K562 (cell line): ENCODE data around the gene WIPF1. TPM values are rescaled to one million over a fixed set of nuclear protein-coding genes. Genes with fewer than 3 reads are reported as not detected.

Source experiments
- ATAC-seq: fragments of 200-7000 bp; cut with Tn5 transposase; 3 replicates; pipeline ENCODE4 v1.9.1; 2020; ENCODE audit warnings: moderate library complexity
- BruUV-seq: library from RNA; stranded (reverse); fragments of 400-500 nt; replicated peaks from 2 replicates; lab custom pipeline; 2021; lab: Mats Ljungman, UMichigan
- CTCF ChIA-PET: fragments of 300-600 bp; formaldehyde crosslinking; extraction: SDS; loops from one replicate; lab custom pipeline; 2021; ENCODE audit warnings: low intra/inter-chr PET ratio; lab: Yijun Ruan, JAX
- POLR2A ChIA-PET: fragments of 300-600, 350-650 bp; sonication (Branson Sonifier 250); formaldehyde crosslinking; extraction: SDS; loops from one replicate; lab custom pipeline; 2021; ENCODE audit warnings: antibody characterized with exemption, inconsistent platforms; lab: Yijun Ruan, JAX
- DNase-seq, 4 experiments: peaks; one replicate each; pipeline versions ENCODE4 v3.0.0 to v3.0.0-alpha.2; 2011 to 2018; ENCODE audit warnings: low spot score in 3 of 4, mixed read lengths in 3 of 4; ENCODE audit errors: extremely low read depth in 1 of 4
- FAIRE-seq: peaks from 2 replicates; lab custom pipeline; 2011; peaks lifted over from hg19 to GRCh38; lab: Jason Lieb, UNC
- H2AFZ ChIP-seq: 2 replicates; pipeline ENCODE4 v1.6.0; 2011; ENCODE audit warnings: low read depth, low read length, control low read depth, inconsistent platforms
- H3K27ac ChIP-seq: fragments of 200-600 bp; 3 replicates; pipeline ENCODE4 v1.8.0; 2011; ENCODE audit warnings: low read depth, mild to moderate bottlenecking, control low read depth, inconsistent platforms, low read length, moderate library complexity, mixed read lengths; ENCODE audit errors: extremely low read depth
- H3K27me3 ChIP-seq, 2 experiments: fragments of 300-600 bp in 1 of 2; 2 replicates in 1 of 2; 3 replicates in 1 of 2; pipeline versions ENCODE4 v1.6.0 to v1.8.0; 2011; ENCODE audit warnings: inconsistent platforms in 2 of 2, low read length in 2 of 2, mild to moderate bottlenecking in 1 of 2, mixed read lengths in 1 of 2, moderate library complexity in 1 of 2; ENCODE audit not compliant: control insufficient read depth in 2 of 2, insufficient read depth in 2 of 2
- H3K36me3 ChIP-seq: fragments of 300-600 bp; 3 replicates; pipeline ENCODE4 v1.8.0; 2011; ENCODE audit warnings: mild to moderate bottlenecking, low read length, inconsistent platforms; ENCODE audit not compliant: control insufficient read depth, insufficient read depth
- H3K4me1 ChIP-seq, 2 experiments: fragments of 200-600 bp in 1 of 2; replicated peaks in 1 of 2; 2 replicates in 1 of 2; 3 replicates in 1 of 2; pipeline versions ENCODE4 v1.5.1 to v1.8.0; 2011; ENCODE audit warnings: inconsistent platforms in 2 of 2, low read length in 2 of 2, mild to moderate bottlenecking in 1 of 2, mixed read lengths in 1 of 2, moderate library complexity in 1 of 2; ENCODE audit not compliant: control insufficient read depth in 2 of 2, insufficient read depth in 2 of 2
- H3K4me2 ChIP-seq: 2 replicates; pipeline ENCODE4 v1.6.1; 2011; ENCODE audit warnings: low read length, control low read depth, inconsistent platforms, mixed read lengths; ENCODE audit not compliant: insufficient read depth
- H3K4me3 ChIP-seq: fragments of 200-600 bp; sonication (generic), shearing (Covaris generic); 2 replicates; pipeline ENCODE4 v1.5.1; 2016; ENCODE audit warnings: control low read depth, inconsistent platforms
- H3K79me2 ChIP-seq: fragments of 200-600 bp; 3 replicates; pipeline ENCODE4 v1.8.0; 2011; ENCODE audit warnings: low read length, inconsistent platforms; ENCODE audit not compliant: control insufficient read depth, insufficient read depth
- H3K9ac ChIP-seq, 2 experiments: 2 replicates each; pipeline versions ENCODE4 v1.6.0 to v1.6.1; 2011; ENCODE audit warnings: low read depth in 2 of 2, low read length in 2 of 2, control low read depth in 1 of 2, inconsistent platforms in 1 of 2, mild to moderate bottlenecking in 1 of 2, mixed read lengths in 1 of 2; ENCODE audit not compliant: insufficient read depth in 1 of 2
- H3K9me1 ChIP-seq: one replicate; pipeline ENCODE4 v1.6.0; 2011; ENCODE audit warnings: inconsistent platforms, mild to moderate bottlenecking, low read length, moderate library complexity; ENCODE audit not compliant: control insufficient read depth, insufficient read depth
- H3K9me3 ChIP-seq: replicated peaks from 2 replicates; pipeline ENCODE4 v1.5.1; 2011; ENCODE audit warnings: low read depth, low read length, inconsistent platforms; ENCODE audit not compliant: control insufficient read depth, insufficient read depth
- H4K20me1 ChIP-seq: replicated peaks from 2 replicates; pipeline ENCODE4 v1.6.1; 2011; ENCODE audit warnings: low read length, inconsistent platforms, mixed read lengths; ENCODE audit not compliant: control insufficient read depth, insufficient read depth
- ADNP ChIP-seq: fragments of 200-800 bp; sonication (Bioruptor generic); IDR thresholded peaks from 2 replicates; pipeline ENCODE4 v1.6.1; 2016; ENCODE audit warnings: missing genetic modification characterization, missing compliant biosample characterization
- ERF ChIP-seq: fragments of 450-650 bp; formaldehyde crosslinking; IDR thresholded peaks from 2 replicates; pipeline ENCODE4 v1.4.0; 2020; ENCODE audit warnings: mild to moderate bottlenecking, mixed read lengths
- KLF13 ChIP-seq: fragments of 450-650 bp; IDR thresholded peaks from 2 replicates; pipeline ENCODE4 v1.6.1; 2016; ENCODE audit warnings: missing genetic modification characterization, low read depth, mild to moderate bottlenecking, missing compliant biosample characterization, moderate library complexity, borderline replicate concordance
- NFIC ChIP-seq: fragments of 450-650 bp; IDR thresholded peaks from 2 replicates; pipeline ENCODE4 v1.6.1; 2017; ENCODE audit warnings: mild to moderate bottlenecking, inconsistent platforms
- NR3C1 ChIP-seq: sonication (generic); formaldehyde crosslinking; IDR thresholded peaks from 2 replicates; pipeline ENCODE4 v1.8.1; 2022; ENCODE audit warnings: missing genetic modification reagents
- SIX5 ChIP-seq, 2 experiments: IDR thresholded peaks; 2 replicates each; pipeline ENCODE4 v1.6.1; 2011; ENCODE audit warnings: low read length in 2 of 2, borderline replicate concordance in 1 of 2, low read depth in 1 of 2, mild to moderate bottlenecking in 1 of 2, moderate library complexity in 1 of 2; ENCODE audit not compliant: insufficient read depth in 1 of 2
- ZNF133 ChIP-seq: fragments of 250-450 bp; sonication (Bioruptor Pico); IDR thresholded peaks from 2 replicates; pipeline ENCODE4 v1.4.0; 2020; ENCODE audit warnings: mild to moderate bottlenecking
- ZNF444 ChIP-seq: fragments of 250-450 bp; sonication (Bioruptor Pico); IDR thresholded peaks from 2 replicates; pipeline ENCODE4 v1.4.0; 2020; ENCODE audit warnings: mild to moderate bottlenecking, moderate library complexity
- ZNF584 ChIP-seq: fragments of 200-800 bp; sonication (Bioruptor generic); IDR thresholded peaks from 2 replicates; pipeline ENCODE4 v1.6.1; 2016; ENCODE audit warnings: low read depth, mild to moderate bottlenecking, missing genetic modification characterization, missing compliant biosample characterization
- ZNF695 ChIP-seq: fragments of 450-650 bp; formaldehyde crosslinking; IDR thresholded peaks from 2 replicates; pipeline ENCODE4 v1.4.0; 2020; ENCODE audit warnings: mild to moderate bottlenecking, moderate library complexity
- WGBS: fragments of 100-300 bp; shearing (Covaris generic); methylation state at CpG from one replicate; pipeline ENCODE4 v1.1.6; 2016; ENCODE audit warnings: low coverage, mixed read lengths; ENCODE audit not compliant: insufficient coverage; ENCODE audit errors: missing lambda C conversion rate; 5-methylcytosine and 5-hydroxymethylcytosine counted together
- in situ Hi-C: fragments of 300-500 bp; cut with MboI; formaldehyde crosslinking; loops from 4 replicates; pipeline ENCODE4 v1.15.0; 2018; ENCODE audit warnings: inconsistent platforms, mixed read lengths
- intact Hi-C: fragments of 100-400 bp; cut with micrococcal nuclease; formaldehyde crosslinking; loops from 2 replicates; pipeline ENCODE4 v1.14.2; 2022
- polyA plus RNA-seq, 8 experiments: library from polyadenylated mRNA; depleted of rRNA in 4 of 8; stranded (reverse) in 5 of 8; unstranded in 3 of 8; fragments of >200 nt; fragmentation: Nextera tagmentation in 2 of 8; fragmentation: Illumina TruSeq in 1 of 8; extraction: Ambion mirVana in 2 of 8; extraction: Trizol in 1 of 8; gene quantifications; 2 replicates each; pipeline versions ENCODE4 v1.2.1 to v1.2.3, GENCODE V29; 2011 to 2014; ENCODE audit warnings: inconsistent platforms in 1 of 8, missing spikeins in 1 of 8
- total RNA-seq, 7 experiments: library from RNA; depleted of rRNA in 6 of 7; stranded (reverse); fragments of >200 nt in 6 of 7; fragmentation: Illumina TruSeq in 2 of 7; extraction: Trizol in 2 of 7; gene quantifications; 2 replicates each; pipeline versions ENCODE4 v1.2.1 to v1.2.3, GENCODE V29; 2011 to 2021; ENCODE audit warnings: low replicate concordance in 1 of 7
- TF ChIP-seq, protein P1 (sequence below): sonication (generic); formaldehyde crosslinking; IDR thresholded peaks from 2 replicates; pipeline ENCODE4 v1.8.0; 2022; ENCODE audit warnings: mild to moderate bottlenecking, missing genetic modification reagents

WIPF1 gene
- total and polyA plus RNA-seq, 9 of the 15 experiments (the other 6 are each of a cell fraction or from before 2014, with no cell fraction given), result 0.54 to 4.9 (median 2.4) TPM

DNA sequence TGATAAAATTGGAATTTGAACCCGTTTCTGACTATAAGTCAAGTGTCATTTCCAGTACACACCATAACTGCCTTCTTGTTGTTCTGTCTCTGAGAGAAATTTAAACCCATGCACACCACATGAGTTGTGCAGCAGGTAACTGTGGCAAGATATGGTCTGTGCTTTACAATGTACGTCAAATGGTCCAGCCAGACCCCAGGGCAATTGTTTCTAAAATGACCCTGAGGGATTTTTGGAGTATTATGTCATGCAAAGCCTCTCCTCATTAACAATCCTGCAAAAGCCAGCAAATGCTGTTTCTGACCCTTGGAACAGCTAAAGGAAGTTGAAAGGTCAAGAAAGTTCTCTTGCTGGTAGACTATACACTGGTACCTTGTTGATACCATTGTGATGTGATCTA, 47.7 kb upstream of the WIPF1 start:
- WGBS, result 0% methylated on average over 2 of the region's 2 CpGs

DNA sequence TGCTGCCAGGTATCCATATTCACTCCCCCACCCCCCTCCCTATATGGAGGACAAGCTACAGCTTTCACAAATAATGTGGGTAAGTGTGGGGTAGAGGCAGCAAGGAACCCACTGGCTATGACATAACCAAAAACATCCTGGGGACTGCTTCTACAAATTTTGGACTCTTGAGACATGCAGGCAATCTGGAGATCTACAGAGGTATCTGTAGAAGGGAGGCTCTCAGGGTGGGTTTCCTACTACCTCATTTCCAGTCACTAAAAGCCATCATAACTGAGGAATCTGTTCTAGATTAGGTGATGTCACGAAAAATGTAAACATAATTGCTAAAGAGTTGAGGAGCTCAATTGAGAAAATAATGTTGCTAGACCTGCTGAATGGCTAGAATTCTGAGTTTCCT, 46.8 kb upstream of the WIPF1 start:
- H3K9ac ChIP-seq, result no peak overlapping the region
- H3K36me3 ChIP-seq, result no peaks in the 10 kb centered on the region
- DNase-seq (no peak), ATAC-seq (no peak), FAIRE-seq (no peak)
- no TSS peak for BruUV-seq
- H4K20me1 ChIP-seq, result no peaks in the 10 kb centered on the region
- H3K27me3 ChIP-seq, result peaks cover 0 to 6% of the 10 kb centered on the region in 2 experiments; a peak in 3 of 5 replicates
- 0% methylated on average over 1 of the region's 1 CpG for WGBS
- H3K4me3 ChIP-seq, result no peak overlapping the region
- H3K4me2 ChIP-seq, result no peak overlapping the region
- no peak overlapping the region for H2AFZ ChIP-seq
- H3K4me1 ChIP-seq, result no peaks in the 10 kb centered on the region
- H3K79me2 ChIP-seq, result no peaks in the 10 kb centered on the region
- ChIA-PET POLR2A (no interaction called here), CTCF (no interaction called here)
- no peaks in the 10 kb centered on the region for H3K9me3 ChIP-seq
- intact Hi-C loops, result no loop called here
- no peak overlapping the region for H3K27ac ChIP-seq
- no peaks in the 10 kb centered on the region for H3K9me1 ChIP-seq
- in situ Hi-C loops, result no loop called here
- TF ChIP-seq ZNF695 (no peak), ADNP (tag) (no peak), NR3C1 (CRISPR knock-in tag) (no peak), NFIC (no peak), ZNF584 (CRISPR knock-in tag) (no peak), ERF (CRISPR knock-in tag) (no peak), SIX5 (IDR thresholded peaks at IDR 0.05; ENCODE audit: borderline replicate concordance in 1 of 2, insufficient read depth in 1 of 2, low read depth in 1 of 2, low read length in 2 of 2) (no peak), ZNF133 (CRISPR knock-in tag) (no peak), ZNF444 (no peak)

More for the DNA sequence above, 47.7 kb upstream of the WIPF1 start:
- no peaks in the 10 kb centered on the region for H3K9me3 ChIP-seq
- ATAC-seq (no peak), DNase-seq (no peak), FAIRE-seq (no peak)
- no peaks in the 10 kb centered on the region for H3K4me1 ChIP-seq
- no peak overlapping the region for H2AFZ ChIP-seq
- TF ChIP-seq, protein P1, sequence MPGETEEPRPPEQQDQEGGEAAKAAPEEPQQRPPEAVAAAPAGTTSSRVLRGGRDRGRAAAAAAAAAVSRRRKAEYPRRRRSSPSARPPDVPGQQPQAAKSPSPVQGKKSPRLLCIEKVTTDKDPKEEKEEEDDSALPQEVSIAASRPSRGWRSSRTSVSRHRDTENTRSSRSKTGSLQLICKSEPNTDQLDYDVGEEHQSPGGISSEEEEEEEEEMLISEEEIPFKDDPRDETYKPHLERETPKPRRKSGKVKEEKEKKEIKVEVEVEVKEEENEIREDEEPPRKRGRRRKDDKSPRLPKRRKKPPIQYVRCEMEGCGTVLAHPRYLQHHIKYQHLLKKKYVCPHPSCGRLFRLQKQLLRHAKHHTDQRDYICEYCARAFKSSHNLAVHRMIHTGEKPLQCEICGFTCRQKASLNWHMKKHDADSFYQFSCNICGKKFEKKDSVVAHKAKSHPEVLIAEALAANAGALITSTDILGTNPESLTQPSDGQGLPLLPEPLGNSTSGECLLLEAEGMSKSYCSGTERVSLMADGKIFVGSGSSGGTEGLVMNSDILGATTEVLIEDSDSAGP, result no peak
- no peak for TF ChIP-seq KLF13 (tag)
- no peak overlapping the region for H3K4me3 ChIP-seq
- BruUV-seq, result no TSS peak
- ChIA-PET POLR2A (no interaction called here), CTCF (no interaction called here)
- H3K27me3 ChIP-seq, result peaks cover 0 to 6% of the 10 kb centered on the region in 2 experiments; a peak in 3 of 5 replicates
- no peak overlapping the region for H3K4me2 ChIP-seq
- intact Hi-C loops (no loop called here), in situ Hi-C loops (no loop called here)
- H3K9me1 ChIP-seq, result no peaks in the 10 kb centered on the region
- H3K9ac ChIP-seq, result no peak overlapping the region
- H3K27ac ChIP-seq, result no peak overlapping the region
- H4K20me1 ChIP-seq, result no peaks in the 10 kb centered on the region
- H3K36me3 ChIP-seq, result no peaks in the 10 kb centered on the region
- H3K79me2 ChIP-seq, result no peaks in the 10 kb centered on the region
